22Rv1 (cell line): Measurements from ENCODE around the gene CHD6.

Experiments
- ZFX ChIP-seq: fragments of 450-650 bp; IDR thresholded peaks from 2 replicates; pipeline ENCODE4 v1.6.1; 2017; ENCODE audit warnings: antibody characterized with exemption, borderline replicate concordance
- TF ChIP-seq, protein P1 (sequence below): fragments of 450-650 bp; IDR thresholded peaks from 2 replicates; pipeline ENCODE4 v1.5.1; 2017; ENCODE audit warnings: mild to moderate bottlenecking

DNA sequence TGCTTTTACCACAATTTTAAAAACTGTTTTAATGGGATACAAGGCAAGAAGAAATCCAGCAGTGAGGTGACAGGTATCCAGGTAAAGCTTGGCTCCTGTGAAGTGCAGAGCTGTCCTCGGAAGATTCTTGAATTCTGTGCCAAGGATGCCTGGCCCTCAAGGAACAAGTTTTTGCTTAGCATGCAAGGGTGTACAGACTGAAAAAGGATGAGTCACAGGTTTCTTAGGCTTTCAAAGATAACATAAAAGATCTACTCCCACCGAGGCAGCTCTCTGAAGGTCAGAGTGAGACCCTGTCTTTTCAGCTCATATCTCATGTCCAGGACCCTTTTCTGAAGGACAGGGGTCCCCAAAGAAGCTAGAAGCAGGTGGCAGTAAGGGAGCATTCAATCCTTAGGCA lies 83.3 kb downstream of the CHD6 start:
- TF ChIP-seq, protein P1, sequence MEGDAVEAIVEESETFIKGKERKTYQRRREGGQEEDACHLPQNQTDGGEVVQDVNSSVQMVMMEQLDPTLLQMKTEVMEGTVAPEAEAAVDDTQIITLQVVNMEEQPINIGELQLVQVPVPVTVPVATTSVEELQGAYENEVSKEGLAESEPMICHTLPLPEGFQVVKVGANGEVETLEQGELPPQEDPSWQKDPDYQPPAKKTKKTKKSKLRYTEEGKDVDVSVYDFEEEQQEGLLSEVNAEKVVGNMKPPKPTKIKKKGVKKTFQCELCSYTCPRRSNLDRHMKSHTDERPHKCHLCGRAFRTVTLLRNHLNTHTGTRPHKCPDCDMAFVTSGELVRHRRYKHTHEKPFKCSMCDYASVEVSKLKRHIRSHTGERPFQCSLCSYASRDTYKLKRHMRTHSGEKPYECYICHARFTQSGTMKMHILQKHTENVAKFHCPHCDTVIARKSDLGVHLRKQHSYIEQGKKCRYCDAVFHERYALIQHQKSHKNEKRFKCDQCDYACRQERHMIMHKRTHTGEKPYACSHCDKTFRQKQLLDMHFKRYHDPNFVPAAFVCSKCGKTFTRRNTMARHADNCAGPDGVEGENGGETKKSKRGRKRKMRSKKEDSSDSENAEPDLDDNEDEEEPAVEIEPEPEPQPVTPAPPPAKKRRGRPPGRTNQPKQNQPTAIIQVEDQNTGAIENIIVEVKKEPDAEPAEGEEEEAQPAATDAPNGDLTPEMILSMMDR, result no peak
- TF ChIP-seq ZFX, result no peak
